ENCODE results near the gene IFT81. TPM values are rescaled to one million over a fixed set of nuclear protein-coding genes. Genes with fewer than 3 reads are reported as not detected.

IFT81 gene
- total RNA-seq, 1 donor = 18.5 TPM

DNA sequence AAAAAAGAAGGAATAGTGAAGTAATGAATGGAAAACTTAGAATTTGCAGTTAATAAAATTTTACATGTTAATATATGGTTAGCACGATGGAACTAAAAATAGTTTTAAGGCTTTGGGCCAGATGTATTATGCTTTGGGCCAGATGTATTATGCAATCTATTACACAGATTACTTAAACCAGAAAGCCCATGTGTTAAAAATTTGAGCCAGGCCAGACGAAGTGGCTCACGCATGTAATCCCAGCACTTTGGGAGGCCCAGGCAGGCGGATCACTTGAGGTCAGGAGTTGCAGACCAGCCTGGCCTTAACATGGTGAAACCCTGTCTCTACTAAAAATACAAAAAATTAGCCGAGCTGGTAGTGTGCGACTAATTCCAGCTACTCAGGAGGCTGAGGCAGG lies 17.2 kb downstream of the IFT81 start:
- no peaks in the 10 kb centered on the region for H3K79me2 ChIP-seq (ENCODE audit: insufficient read depth, low read length)
- peaks cover 6% of the 10 kb centered on the region for H3K4me1 ChIP-seq (ENCODE audit: insufficient read depth, low read length)
- H3K27ac ChIP-seq (ENCODE audit: low read depth, low read length) = no peak overlapping the region
- H4K20me1 ChIP-seq (ENCODE audit: insufficient read depth, low read length) = no peaks in the 10 kb centered on the region
- no peak overlapping the region for H3K4me2 ChIP-seq (ENCODE audit: insufficient read depth, low read length)
- TF ChIP-seq, protein P1, sequence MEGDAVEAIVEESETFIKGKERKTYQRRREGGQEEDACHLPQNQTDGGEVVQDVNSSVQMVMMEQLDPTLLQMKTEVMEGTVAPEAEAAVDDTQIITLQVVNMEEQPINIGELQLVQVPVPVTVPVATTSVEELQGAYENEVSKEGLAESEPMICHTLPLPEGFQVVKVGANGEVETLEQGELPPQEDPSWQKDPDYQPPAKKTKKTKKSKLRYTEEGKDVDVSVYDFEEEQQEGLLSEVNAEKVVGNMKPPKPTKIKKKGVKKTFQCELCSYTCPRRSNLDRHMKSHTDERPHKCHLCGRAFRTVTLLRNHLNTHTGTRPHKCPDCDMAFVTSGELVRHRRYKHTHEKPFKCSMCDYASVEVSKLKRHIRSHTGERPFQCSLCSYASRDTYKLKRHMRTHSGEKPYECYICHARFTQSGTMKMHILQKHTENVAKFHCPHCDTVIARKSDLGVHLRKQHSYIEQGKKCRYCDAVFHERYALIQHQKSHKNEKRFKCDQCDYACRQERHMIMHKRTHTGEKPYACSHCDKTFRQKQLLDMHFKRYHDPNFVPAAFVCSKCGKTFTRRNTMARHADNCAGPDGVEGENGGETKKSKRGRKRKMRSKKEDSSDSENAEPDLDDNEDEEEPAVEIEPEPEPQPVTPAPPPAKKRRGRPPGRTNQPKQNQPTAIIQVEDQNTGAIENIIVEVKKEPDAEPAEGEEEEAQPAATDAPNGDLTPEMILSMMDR (IDR thresholded peaks at IDR 0.05; ENCODE audit: extremely low read depth, low read depth, low read length) = no peak
- no peaks in the 10 kb centered on the region for H3K27me3 ChIP-seq (ENCODE audit: insufficient read depth, low read length)
- H3K36me3 ChIP-seq (ENCODE audit: insufficient read depth, low read length) = peaks cover 25% of the 10 kb centered on the region
- no peaks in the 10 kb centered on the region for H3K9me3 ChIP-seq (ENCODE audit: low read depth, low read length)
- no peak overlapping the region for H2AFZ ChIP-seq (ENCODE audit: low read length)
- DNase-seq (ENCODE audit: insufficient read length, low spot score, missing footprints) = no peak
- no peak overlapping the region for H3K4me3 ChIP-seq (ENCODE audit: insufficient read depth, low read length)

DNA sequence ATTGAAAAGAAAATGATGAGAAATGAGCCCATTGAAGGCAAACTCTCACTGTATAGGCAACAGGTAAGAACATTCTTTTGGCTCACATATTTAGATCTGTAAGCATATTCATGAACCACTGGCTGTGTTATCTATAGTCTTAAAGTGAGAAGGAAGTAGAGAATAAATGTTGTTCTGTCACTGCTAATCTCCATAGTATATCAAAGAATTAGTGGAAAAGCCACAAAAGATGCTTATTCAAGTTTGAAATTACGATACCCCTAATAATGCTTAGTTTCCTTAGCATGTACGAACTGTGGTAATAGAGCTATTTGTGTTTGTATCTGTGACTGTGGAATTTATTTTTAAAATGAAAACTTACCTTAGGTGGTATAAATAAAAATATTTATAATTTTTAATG lies 22.8 kb downstream of the IFT81 start:
- no peak overlapping the region for H3K27ac ChIP-seq (ENCODE audit: low read depth, low read length)
- H3K4me1 ChIP-seq (ENCODE audit: insufficient read depth, low read length) = no peaks in the 10 kb centered on the region
- no peaks in the 10 kb centered on the region for H4K20me1 ChIP-seq (ENCODE audit: insufficient read depth, low read length)
- H3K9me3 ChIP-seq (ENCODE audit: low read depth, low read length) = no peaks in the 10 kb centered on the region
- no peaks in the 10 kb centered on the region for H3K27me3 ChIP-seq (ENCODE audit: insufficient read depth, low read length)
- H3K4me3 ChIP-seq (ENCODE audit: insufficient read depth, low read length) = no peak overlapping the region
- TF ChIP-seq, protein P1 (IDR thresholded peaks at IDR 0.05; ENCODE audit: extremely low read depth, low read depth, low read length) = no peak
- no peak overlapping the region for H2AFZ ChIP-seq (ENCODE audit: low read length)
- peaks cover 36% of the 10 kb centered on the region for H3K36me3 ChIP-seq (ENCODE audit: insufficient read depth, low read length)
- no peaks in the 10 kb centered on the region for H3K79me2 ChIP-seq (ENCODE audit: insufficient read depth, low read length)
- no peak for DNase-seq (ENCODE audit: insufficient read length, low spot score, missing footprints)
- H3K4me2 ChIP-seq (ENCODE audit: insufficient read depth, low read length) = no peak overlapping the region

DNA sequence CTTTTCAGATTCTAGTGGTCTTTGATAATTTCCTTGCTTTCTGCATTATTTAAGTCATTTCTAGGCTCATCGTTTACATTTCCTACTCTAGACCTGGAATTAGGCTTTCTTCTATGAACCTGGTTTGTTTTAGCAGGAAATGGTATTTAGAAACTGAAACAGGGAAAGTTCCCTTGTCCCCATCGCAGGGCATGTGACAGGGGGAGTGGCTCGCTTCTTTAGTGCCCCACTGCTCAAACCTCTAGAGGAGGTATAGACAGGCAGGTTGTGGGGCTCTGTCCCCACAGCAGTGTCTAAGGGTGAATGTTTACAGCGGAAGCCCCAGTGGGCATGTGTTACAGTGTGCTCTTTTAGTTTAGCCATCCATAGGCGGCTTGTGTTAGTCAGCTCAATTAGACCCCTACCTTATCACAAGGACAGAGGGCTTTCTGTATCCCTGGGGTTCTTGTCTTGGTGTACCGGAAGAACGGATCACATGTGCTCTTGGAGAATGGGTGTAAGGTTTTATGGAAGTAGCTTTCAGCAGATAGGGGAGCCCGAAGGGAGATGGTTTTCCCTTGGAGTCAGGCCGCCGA lies 25.0 kb downstream of the IFT81 start:
- no peak overlapping the region for H3K27ac ChIP-seq (ENCODE audit: low read depth, low read length)

DNA sequence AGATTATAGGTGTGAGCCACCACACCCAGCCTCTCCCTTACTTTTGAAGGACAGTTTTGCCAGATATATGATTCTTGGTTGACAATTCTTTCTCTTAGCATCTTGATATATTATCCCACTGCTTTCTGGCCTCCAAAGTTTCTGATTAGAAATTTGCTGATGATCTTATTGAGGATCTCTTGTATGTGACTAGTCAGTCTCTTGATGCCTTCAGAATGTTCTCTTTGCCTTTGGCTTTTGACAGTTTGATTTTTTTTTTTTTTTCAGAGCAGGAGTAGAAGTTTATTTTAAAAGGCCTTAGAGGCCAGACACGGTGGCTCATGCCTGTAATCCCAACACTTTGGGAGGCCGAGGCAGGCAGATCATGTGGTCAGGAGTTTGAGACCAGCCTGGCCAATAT lies 32.6 kb downstream of the IFT81 start:
- H3K9me3 ChIP-seq (ENCODE audit: low read depth, low read length) = peaks cover 3% of the 10 kb centered on the region
- peaks cover 28% of the 10 kb centered on the region for H3K36me3 ChIP-seq (ENCODE audit: insufficient read depth, low read length)

More for the DNA sequence above, 25.0 kb downstream of the IFT81 start:
- TF ChIP-seq, protein P1 (IDR thresholded peaks at IDR 0.05; ENCODE audit: extremely low read depth, low read depth, low read length) = no peak
- H3K4me2 ChIP-seq (ENCODE audit: insufficient read depth, low read length) = no peak overlapping the region
- no peaks in the 10 kb centered on the region for H3K9me3 ChIP-seq (ENCODE audit: low read depth, low read length)
- DNase-seq (ENCODE audit: insufficient read length, low spot score, missing footprints) = no peak
- H3K36me3 ChIP-seq (ENCODE audit: insufficient read depth, low read length) = peaks cover 40% of the 10 kb centered on the region
- no peaks in the 10 kb centered on the region for H3K4me1 ChIP-seq (ENCODE audit: insufficient read depth, low read length)
- no peak overlapping the region for H2AFZ ChIP-seq (ENCODE audit: low read length)
- H4K20me1 ChIP-seq (ENCODE audit: insufficient read depth, low read length) = no peaks in the 10 kb centered on the region
- no peak overlapping the region for H3K4me3 ChIP-seq (ENCODE audit: insufficient read depth, low read length)
- no peaks in the 10 kb centered on the region for H3K27me3 ChIP-seq (ENCODE audit: insufficient read depth, low read length)
- H3K79me2 ChIP-seq (ENCODE audit: insufficient read depth, low read length) = no peaks in the 10 kb centered on the region

More for the DNA sequence above, 32.6 kb downstream of the IFT81 start:
- Histone ChIP-seq H4K20me1 (ENCODE audit: insufficient read depth, low read length) (no peaks in the 10 kb centered on the region), H3K79me2 (ENCODE audit: insufficient read depth, low read length) (no peaks in the 10 kb centered on the region), H3K27me3 (ENCODE audit: insufficient read depth, low read length) (no peaks in the 10 kb centered on the region), H2AFZ (ENCODE audit: low read length) (no peak overlapping the region), H3K4me1 (ENCODE audit: insufficient read depth, low read length) (no peaks in the 10 kb centered on the region), H3K27ac (ENCODE audit: low read depth, low read length) (no peak overlapping the region), H3K4me2 (ENCODE audit: insufficient read depth, low read length) (no peak overlapping the region), H3K4me3 (ENCODE audit: insufficient read depth, low read length) (no peak overlapping the region)
- no peak for DNase-seq (ENCODE audit: insufficient read length, low spot score, missing footprints)
- TF ChIP-seq, protein P1 (IDR thresholded peaks at IDR 0.05; ENCODE audit: extremely low read depth, low read depth, low read length) = no peak
